ENCODE measurements around the gene IPO11.

- TF ChIP-seq CTCF (conservative IDR thresholded peaks at IDR 0.05; ENCODE audit: low read depth in 2 of 2) (no peak), CREB1 (CRISPR knock-in tag; IDR thresholded peaks at IDR 0.05; ENCODE audit: low read depth) (no peak), POLR2AphosphoS5 (IDR thresholded peaks at IDR 0.05; ENCODE audit: low read depth) (no peak), JUNB (IDR thresholded peaks at IDR 0.05; ENCODE audit: unreplicated experiment) (no peak)
These were observed 143.4 kb downstream of the IPO11 start for GRCh38 chr5:62555930-62556329.

Measured in GM23338 (cell line).